Spleen (tissue), 13 donors: Measurements from ENCODE around the gene GDI1. TPM values are rescaled to one million over a fixed set of nuclear protein-coding genes. Genes with fewer than 3 reads are reported as not detected.
"Not testable (repeated sequence)": the region's sequence is repeated elsewhere in the genome, so short reads cannot be mapped to it uniquely, and the experiment has no call there.

Experiments used
- DNase-seq: peaks from one replicate; pipeline ENCODE4 v3.0.0-alpha.2; 2020
- H3K27ac ChIP-seq, 8 donors: fragments of 200-600 bp; sonication (generic) in 7 of 8; 1 replicate in 4 of 8; 2 replicates in 4 of 8; pipeline versions ENCODE4 v1.5.0 to v1.8.0; 2016 to 2021; ENCODE audit warnings: inconsistent platforms in 4 of 8, mild to moderate bottlenecking in 4 of 8, moderate library complexity in 1 of 8
- H3K27me3 ChIP-seq, 7 donors: fragments of 200-600 bp; sonication (generic) in 6 of 7; replicated peaks in 1 of 7; 1 replicate in 4 of 7; 2 replicates in 3 of 7; pipeline versions ENCODE4 v1.5.0 to v1.8.0; 2016 to 2021; ENCODE audit warnings: inconsistent platforms in 3 of 7, mild to moderate bottlenecking in 1 of 7
- H3K36me3 ChIP-seq, 6 donors: fragments of 200-600 bp; sonication (generic) in 5 of 6; 1 replicate in 4 of 6; 2 replicates in 2 of 6; pipeline versions ENCODE4 v1.5.0 to v1.8.0; 2016 to 2021; ENCODE audit warnings: inconsistent platforms in 2 of 6
- H3K4me1 ChIP-seq, 6 donors: fragments of 200-600 bp; sonication (generic) in 5 of 6; 1 replicate in 3 of 6; 2 replicates in 3 of 6; pipeline versions ENCODE4 v1.5.0 to v1.8.0; 2016 to 2021; ENCODE audit warnings: inconsistent platforms in 3 of 6
- H3K4me3 ChIP-seq, 8 donors: fragments of 200-600 bp; sonication (generic) in 7 of 8; 1 replicate in 4 of 8; 2 replicates in 4 of 8; pipeline versions ENCODE4 v1.5.0 to v1.8.0; 2016 to 2021; ENCODE audit warnings: inconsistent platforms in 4 of 8, mild to moderate bottlenecking in 4 of 8, moderate library complexity in 2 of 8
- H3K9me3 ChIP-seq, 8 donors: fragments of 200-600 bp; sonication (generic) in 7 of 8; 1 replicate in 4 of 8; 2 replicates in 4 of 8; pipeline versions ENCODE4 v1.5.0 to v1.8.0; 2016 to 2021; ENCODE audit warnings: inconsistent platforms in 4 of 8
- POLR2A ChIP-seq, 3 donors: fragments of 450-650 bp; IDR thresholded peaks; one replicate each; pipeline ENCODE4 v1.5.1; 2017; ENCODE audit warnings: antibody characterized with exemption in 3 of 3, mild to moderate bottlenecking in 1 of 3
- POLR2AphosphoS5 ChIP-seq, 3 donors: sonication (generic); formaldehyde crosslinking; IDR thresholded peaks; one replicate each; pipeline ENCODE4 v1.5.1; 2017; ENCODE audit warnings: antibody characterized with exemption in 3 of 3
- WGBS, 5 donors: extraction: QIAGEN DNeasy Blood & Tissue Kit in 3 of 5; methylation state at CpG; one replicate each; pipeline versions ENCODE4 v1.1.5 to v1.1.7; 2013 to 2018; 5-methylcytosine and 5-hydroxymethylcytosine counted together
- intact Hi-C: fragments of 100-400 bp; cut with DNase I; formaldehyde crosslinking; loops from one replicate; pipeline ENCODE4 v1.15.0; 2023; ENCODE audit warnings: low total_unique reads
- long read RNA-seq, 2 donors: transcript quantifications; one replicate each; lab custom pipeline, GENCODE V29; 2026
- polyA plus RNA-seq, 3 donors: library from polyadenylated mRNA; stranded (reverse); fragments of 200-250 nt; gene quantifications; one replicate each; pipeline ENCODE4 v1.2.1, GENCODE V29; 2013
- total RNA-seq, 7 donors: library from RNA; depleted of rRNA in 3 of 7; stranded (reverse); fragments of >200 nt in 3 of 7; fragmentation: NEBNext Ultra II Directional in 4 of 7; extraction: Animal tissue kit (Norgen Biotek cat#: 25700) in 4 of 7; gene quantifications; one replicate each; pipeline versions ENCODE4 v1.1.0 to v1.2.1, GENCODE V29; 2016 to 2021
- TF ChIP-seq, protein P1 (sequence below), 11 experiments: fragments of 200-600 bp in 7 of 11; fragments of 450-650 bp in 4 of 11; sonication (generic) in 4 of 11; IDR thresholded peaks in 8 of 11; conservative IDR thresholded peaks in 3 of 11; 1 replicate in 7 of 11; 2 replicates in 4 of 11; pipeline versions ENCODE4 v1.4.0 to v1.8.0; 2016 to 2021; ENCODE audit warnings: antibody characterized with exemption in 11 of 11, inconsistent platforms in 4 of 11, mild to moderate bottlenecking in 1 of 11
- donor health status: healthy with polysubstance abuse.
- donor health status: DM: no; HTN: no; CAD: no; lungs with moderate emphysema.
- donor health status: DM: no; HTN: no; CAD: no.
- donor health status: Bipolar disorder and iron deficiency.
- donor health status: healthy.
- donor health status: DM: no; HTN: no; CAD: no.
- donor health status: DM: yes; HTN: yes; CAD: no.

Gene GDI1
- total RNA-seq (100 to 1,000 TPM in 6 of 7 donors, 10 to 100 TPM in 1; 88.7 to 137 (median 111) TPM), polyA plus RNA-seq (100 to 1,000 TPM in 2 of 3 donors, 10 to 100 TPM in 1; 56.2 to 125 (median 107) TPM)
- long read RNA-seq, donor 1, transcript GDI1-204 (11 exons, 2,474 nt): minor isoform, 10 of 81 reads
- long read RNA-seq, donor 1, transcript GDI1-211 (5 exons, 1,014 nt): major isoform, 18 of 81 reads
- long read RNA-seq, donor 1, transcript GDI1-207 (4 exons, 2,417 nt): minor isoform, 8 of 81 reads
- long read RNA-seq, donor 1, partial matches to known transcripts: 39 of 81 reads
- long read RNA-seq, donor 1, other reads (novel, unspliced or antisense): 0 of 81 reads
- long read RNA-seq, donor 2, transcript GDI1-211 (5 exons, 1,014 nt): minor isoform, 9 of 140 reads
- long read RNA-seq, donor 2, transcript GDI1-204 (11 exons, 2,474 nt): major isoform, 17 of 140 reads
- long read RNA-seq, donor 2, partial matches to known transcripts: 104 of 140 reads
- long read RNA-seq, donor 2, other reads (novel, unspliced or antisense): 5 of 140 reads

DNA sequence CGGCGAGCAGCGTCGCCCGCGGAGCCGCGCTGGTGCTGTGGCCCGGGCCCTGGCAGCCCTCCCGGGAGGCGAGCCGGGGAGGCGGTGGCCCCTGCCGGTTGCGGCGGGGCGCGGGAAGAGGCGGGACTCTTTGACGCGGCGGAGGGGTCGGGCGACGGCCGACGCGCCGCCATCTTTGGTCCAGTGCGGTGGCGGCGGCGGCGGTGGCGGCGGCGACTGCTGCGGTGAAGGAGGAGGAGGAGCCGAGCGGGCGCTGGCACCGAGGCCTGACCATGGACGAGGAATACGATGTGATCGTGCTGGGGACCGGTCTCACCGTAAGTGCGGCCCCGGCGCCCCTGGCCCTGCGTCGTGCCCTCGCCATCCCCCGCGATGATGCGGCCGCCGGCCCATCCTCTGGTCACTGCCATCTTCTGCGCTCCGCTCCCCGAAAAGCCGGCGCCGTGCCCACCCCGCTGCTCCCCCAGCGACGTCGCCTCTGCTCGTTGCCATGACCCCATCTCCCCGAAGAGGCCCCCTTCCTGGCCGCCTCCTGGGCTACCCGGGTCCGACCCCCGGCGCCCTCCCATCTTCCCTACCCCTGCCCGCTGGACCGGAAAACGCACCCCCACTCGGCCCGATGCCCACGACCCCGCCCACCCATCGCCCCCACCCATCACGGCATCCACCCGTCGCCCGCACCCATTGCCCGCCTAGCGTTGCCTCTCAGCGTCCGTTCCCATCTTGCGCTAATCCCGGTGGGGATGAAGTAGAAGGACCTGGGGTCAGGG, at the start of gene GDI1:
TSS of gene GDI1 (plus strand) at position 172 of the 770 bp plus-strand sequence. CDS start at position 273, 101 bp downstream.
- Histone ChIP-seq H3K9me3 (no peaks in the 10 kb centered on the region), H3K36me3 (peaks cover 0 to 77% (median 25%) of the 10 kb centered on the region in 6 donors), H3K27me3 (no peaks in the 10 kb centered on the region), H3K4me3 (peak within 1 kb of the TSS; percentile 61 to 93 (median 76)), H3K27ac (peak within 1 kb of the TSS; percentile 60 to 95 (median 90)), H3K4me1 (peaks cover 4 to 55% (median 17%) of the 10 kb centered on the region in 6 donors)
- intact Hi-C loops: no loop called here
- 0 to 58% (median 1%) methylated on average over 8 to 93 of the region's 93 CpGs for WGBS, 5 donors
- peak; percentile 89 for DNase-seq
- TF ChIP-seq POLR2A (IDR thresholded peaks at IDR 0.05) (peak in 1 of 3 donors; percentile 23), POLR2AphosphoS5 (IDR thresholded peaks at IDR 0.05) (peak; percentile 80 to 84 (median 81))
- TF ChIP-seq, protein P1, sequence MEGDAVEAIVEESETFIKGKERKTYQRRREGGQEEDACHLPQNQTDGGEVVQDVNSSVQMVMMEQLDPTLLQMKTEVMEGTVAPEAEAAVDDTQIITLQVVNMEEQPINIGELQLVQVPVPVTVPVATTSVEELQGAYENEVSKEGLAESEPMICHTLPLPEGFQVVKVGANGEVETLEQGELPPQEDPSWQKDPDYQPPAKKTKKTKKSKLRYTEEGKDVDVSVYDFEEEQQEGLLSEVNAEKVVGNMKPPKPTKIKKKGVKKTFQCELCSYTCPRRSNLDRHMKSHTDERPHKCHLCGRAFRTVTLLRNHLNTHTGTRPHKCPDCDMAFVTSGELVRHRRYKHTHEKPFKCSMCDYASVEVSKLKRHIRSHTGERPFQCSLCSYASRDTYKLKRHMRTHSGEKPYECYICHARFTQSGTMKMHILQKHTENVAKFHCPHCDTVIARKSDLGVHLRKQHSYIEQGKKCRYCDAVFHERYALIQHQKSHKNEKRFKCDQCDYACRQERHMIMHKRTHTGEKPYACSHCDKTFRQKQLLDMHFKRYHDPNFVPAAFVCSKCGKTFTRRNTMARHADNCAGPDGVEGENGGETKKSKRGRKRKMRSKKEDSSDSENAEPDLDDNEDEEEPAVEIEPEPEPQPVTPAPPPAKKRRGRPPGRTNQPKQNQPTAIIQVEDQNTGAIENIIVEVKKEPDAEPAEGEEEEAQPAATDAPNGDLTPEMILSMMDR (IDR thresholded peaks at IDR 0.05 in 8 of 11, conservative IDR thresholded peaks at IDR 0.05 in 3 of 11): no peak

DNA sequence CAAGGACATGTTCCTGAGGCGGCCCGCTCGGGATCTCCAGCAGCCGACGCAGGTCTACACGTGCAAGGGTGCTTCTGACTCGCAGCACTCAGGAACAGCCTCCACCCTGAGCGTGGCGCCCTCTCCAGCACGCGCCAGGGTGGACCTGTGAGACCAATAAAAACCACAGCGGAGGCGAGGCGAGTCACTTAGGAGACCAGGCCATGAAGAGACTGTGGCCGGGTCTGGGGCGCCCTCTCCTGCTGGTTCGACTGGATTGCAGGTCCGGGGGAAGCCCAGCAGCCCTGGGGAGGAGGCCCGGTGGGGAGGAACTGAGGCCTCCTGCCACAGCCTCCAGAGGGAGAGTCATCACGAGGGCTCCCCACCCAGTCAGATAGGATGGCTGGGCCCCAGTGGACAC, 48.9 kb upstream of the GDI1 start:
- WGBS, 5 donors: no CpG with 5 or more reads among the region's 20 CpGs
- H3K27ac ChIP-seq, DNase-seq, H3K4me3 ChIP-seq, H3K36me3 ChIP-seq, H3K9me3 ChIP-seq, H3K4me1 ChIP-seq, intact Hi-C loops, H3K27me3 ChIP-seq: not testable (repeated sequence)

DNA sequence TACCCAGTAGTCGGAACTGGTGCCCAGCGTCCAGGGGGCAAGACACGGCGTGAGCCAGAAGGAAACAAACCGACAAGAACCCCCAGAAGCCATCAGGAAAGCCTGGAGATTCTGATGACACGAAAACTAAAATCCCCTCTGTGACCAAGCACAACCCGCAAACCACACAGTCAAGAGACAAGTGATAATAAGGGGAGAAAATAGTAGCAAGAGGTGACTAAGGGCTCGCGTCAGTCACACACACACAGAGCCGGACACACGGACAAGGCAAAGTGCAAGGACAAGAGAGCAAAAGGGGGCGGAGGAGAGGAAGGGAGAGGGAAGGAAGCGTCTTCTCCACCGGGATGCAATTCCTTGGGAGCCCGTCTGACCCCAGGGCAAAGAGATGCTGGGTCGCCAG, 48.3 kb upstream of the GDI1 start:
- intact Hi-C loops: not testable (repeated sequence)

DNA sequence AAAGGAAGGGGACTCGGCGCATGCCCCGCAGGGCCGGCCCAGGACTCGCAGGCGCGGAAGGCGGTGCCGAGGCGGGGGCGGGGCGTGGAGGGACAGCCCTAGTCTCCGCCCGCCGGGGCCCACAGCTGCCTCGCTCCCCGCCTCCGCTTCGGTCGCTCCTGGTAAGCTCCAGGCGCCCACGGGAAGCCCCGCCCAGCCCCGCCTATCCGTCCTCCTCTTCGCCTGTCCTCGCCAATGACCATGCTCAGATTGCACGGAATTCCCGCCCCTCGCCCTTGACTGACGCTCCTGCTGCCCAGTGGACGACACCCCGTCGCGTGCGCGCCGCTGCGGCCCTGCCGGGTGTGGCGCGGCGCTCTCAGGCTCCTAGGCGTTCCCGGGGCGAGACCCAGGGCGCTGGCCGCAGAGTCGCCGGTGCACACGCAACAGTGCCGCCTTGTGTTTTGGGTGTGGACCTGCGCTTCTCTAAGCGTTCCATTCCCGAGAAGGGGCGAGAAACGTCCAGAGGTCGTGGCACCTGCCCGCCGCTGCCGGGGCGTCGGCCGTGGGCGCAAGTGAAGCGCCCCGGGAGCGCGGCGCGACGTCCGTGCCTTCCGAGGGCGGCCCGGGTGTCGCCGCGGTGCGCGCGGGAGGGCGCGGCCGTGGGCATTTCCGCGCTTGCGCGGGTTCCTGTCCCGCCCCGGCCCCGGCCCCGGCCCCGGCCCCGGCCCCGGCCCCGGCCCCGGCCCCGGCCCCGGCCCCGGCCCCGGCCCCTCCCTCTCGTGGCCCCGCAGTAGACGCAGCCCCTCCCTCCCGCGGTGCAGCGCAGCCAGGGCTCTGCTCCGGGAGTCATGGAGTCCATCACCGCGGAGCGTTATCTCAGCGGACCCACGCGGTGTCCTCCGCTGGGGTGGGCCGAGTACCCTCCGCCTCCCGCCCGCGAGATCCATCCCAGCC, 46.9 kb upstream of the GDI1 start:
- peak; percentile 80 for DNase-seq
- peak overlapping the region in 6 of 8 donors; percentile 66 to 90 (median 80) for H3K27ac ChIP-seq
- H3K36me3 ChIP-seq, H3K9me3 ChIP-seq, H3K27me3 ChIP-seq, intact Hi-C loops, H3K4me1 ChIP-seq: not testable (repeated sequence)
- peak overlapping the region in 2 of 8 donors; percentile 22 to 58 for H3K4me3 ChIP-seq
- WGBS, 5 donors: 0 to 21% methylated on average over 11 to 32 of the region's 121 CpGs; no CpG with 5 or more reads in 3 of the 5 donors
- peak in 1 of 3 donors; percentile 7 for TF ChIP-seq POLR2AphosphoS5 (IDR thresholded peaks at IDR 0.05)

More for the DNA sequence above, 48.3 kb upstream of the GDI1 start:
- not testable (repeated sequence) for H3K9me3 ChIP-seq, H3K4me3 ChIP-seq, H3K27ac ChIP-seq, H3K36me3 ChIP-seq, H3K4me1 ChIP-seq, H3K27me3 ChIP-seq, DNase-seq
- WGBS, 5 donors: no CpG with 5 or more reads among the region's 16 CpGs

DNA sequence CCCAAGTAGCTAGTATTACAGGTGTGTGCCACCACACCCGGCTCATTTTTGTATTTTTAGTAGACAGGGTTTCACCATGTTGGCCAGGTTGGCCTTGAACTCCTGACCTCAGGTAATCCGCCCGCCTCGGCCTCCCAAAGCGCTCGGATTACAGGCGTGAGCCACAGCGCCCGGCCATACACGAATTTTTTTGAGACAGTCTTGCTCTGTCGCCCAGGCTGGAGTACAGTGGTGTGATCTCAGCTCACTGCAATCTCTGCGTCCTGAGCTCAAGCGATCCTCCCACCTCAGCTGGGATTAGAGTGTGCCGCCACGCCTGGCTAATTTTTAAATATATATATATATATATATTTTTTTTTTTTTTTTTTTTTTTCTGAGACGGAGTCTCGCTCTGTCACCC, 40.6 kb upstream of the GDI1 start:
- H3K27ac ChIP-seq, H3K4me3 ChIP-seq, intact Hi-C loops, DNase-seq, H3K9me3 ChIP-seq, H3K27me3 ChIP-seq: not testable (repeated sequence)
- Histone ChIP-seq H3K36me3 (peaks cover 0 to 25% (median 16%) of the 10 kb centered on the region in 6 donors), H3K4me1 (peaks cover 0 to 41% (median 22%) of the 10 kb centered on the region in 6 donors)
- 90 to 97% (median 92%) methylated on average over 12 to 17 of the region's 17 CpGs for WGBS, 5 donors
